B cell (primary cell): Measurements from ENCODE around the gene PRLHR. TPM values are rescaled to one million over a fixed set of nuclear protein-coding genes. Genes with fewer than 3 reads are reported as not detected.

Experiments
- ATAC-seq: fragments of 200-7000 bp; cut with Tn5 transposase; one replicate; pipeline ENCODE4 v1.10.0; 2021; ENCODE audit warnings: low read depth, mild to moderate bottlenecking, moderate number of reproducible peaks, moderate library complexity
- CTCF ChIA-PET: fragments of 350-600 bp; sonication (Branson Sonifier 250); formaldehyde crosslinking; loops from one replicate; lab custom pipeline; 2021; ENCODE audit warnings: antibody characterized with exemption, inconsistent platforms; lab: Charles Lee
- POLR2A ChIA-PET: fragments of 350-600 bp; sonication (Branson Sonifier 250); formaldehyde crosslinking; loops from one replicate; lab custom pipeline; 2021; ENCODE audit warnings: antibody characterized with exemption; lab: Charles Lee
- DNase-seq: peaks from one replicate; pipeline ENCODE4 v3.0.0; 2013
- H2AFZ ChIP-seq: 2 replicates; pipeline ENCODE4 v1.6.1; 2012; ENCODE audit warnings: mild to moderate bottlenecking, low read depth, low read length; ENCODE audit not compliant: insufficient read depth, poor library complexity, severe bottlenecking
- H3K27ac ChIP-seq, 2 donors: 1 replicate in 1 of 2; 2 replicates in 1 of 2; pipeline ENCODE4 v1.5.1; 2012 to 2013; ENCODE audit warnings: low read length in 2 of 2, mild to moderate bottlenecking in 2 of 2, moderate library complexity in 1 of 2
- H3K27me3 ChIP-seq, 4 experiments: fragments of 200-600 bp in 1 of 4; sonication (generic) in 1 of 4; replicated peaks in 1 of 4; 1 replicate in 2 of 4; 2 replicates in 2 of 4; pipeline versions ENCODE4 v1.6.1 to v1.7.0; 2013 to 2016; ENCODE audit warnings: low read length in 3 of 4, mild to moderate bottlenecking in 2 of 4, mixed read lengths in 1 of 4, moderate library complexity in 1 of 4; ENCODE audit not compliant: insufficient read depth in 4 of 4, control insufficient read depth in 3 of 4; ENCODE audit errors: control extremely low read depth in 1 of 4
- H3K36me3 ChIP-seq, 2 experiments: replicated peaks in 1 of 2; 1 replicate in 1 of 2; 2 replicates in 1 of 2; pipeline versions ENCODE4 v1.6.1 to v1.7.1; 2013; ENCODE audit warnings: low read length in 1 of 2; ENCODE audit not compliant: insufficient read depth in 2 of 2, control insufficient read depth in 1 of 2; ENCODE audit errors: control extremely low read depth in 1 of 2, extremely low read depth in 1 of 2
- H3K4me1 ChIP-seq, 2 donors: fragments of 200-600 bp in 1 of 2; sonication (generic) in 1 of 2; 1 replicate in 1 of 2; 2 replicates in 1 of 2; pipeline versions ENCODE4 v1.5.1 to v1.6.1; 2013 to 2017; ENCODE audit warnings: low read length in 2 of 2; ENCODE audit not compliant: control insufficient read depth in 2 of 2, insufficient read depth in 2 of 2
- H3K4me2 ChIP-seq: replicated peaks from 2 replicates; pipeline ENCODE3; 2012; ENCODE audit warnings: mild to moderate bottlenecking, low read depth, low read length; ENCODE audit not compliant: poor library complexity, severe bottlenecking
- H3K4me3 ChIP-seq, 5 experiments: fragments of 200-600 bp in 1 of 5; sonication (generic) in 1 of 5; 1 replicate in 3 of 5; 2 replicates in 2 of 5; pipeline versions ENCODE4 v1.5.1 to v1.7.0; 2011 to 2016; ENCODE audit warnings: low read length in 4 of 5, mild to moderate bottlenecking in 4 of 5, low read depth in 2 of 5, control low read depth in 1 of 5, moderate library complexity in 1 of 5; ENCODE audit not compliant: insufficient read depth in 1 of 5; ENCODE audit errors: control extremely low read depth in 1 of 5, extremely low read depth in 1 of 5
- H3K79me2 ChIP-seq: fragments of 200-600 bp; sonication (generic); one replicate; pipeline ENCODE4 v1.6.0; 2016; ENCODE audit warnings: low read length; ENCODE audit not compliant: control insufficient read depth, insufficient read depth
- H3K9ac ChIP-seq: fragments of 200-600 bp; sonication (generic); 2 replicates; pipeline ENCODE4 v1.6.1; 2017; ENCODE audit warnings: mild to moderate bottlenecking, low read length, moderate library complexity
- H3K9me3 ChIP-seq, 3 donors: one replicate each; pipeline versions ENCODE4 v1.6.1 to v1.7.1; 2013; ENCODE audit warnings: low read length in 2 of 3; ENCODE audit not compliant: control insufficient read depth in 2 of 3, insufficient read depth in 1 of 3; ENCODE audit errors: control extremely low read depth in 1 of 3
- H4K20me1 ChIP-seq: 2 replicates; pipeline ENCODE4 v1.6.0; 2012; ENCODE audit warnings: mild to moderate bottlenecking, low read length; ENCODE audit not compliant: insufficient read depth, control insufficient read depth, poor library complexity, severe bottlenecking
- H3K27ac Mint-ChIP-seq: one replicate; pipeline ENCODE4 v1.8.0; 2021; ENCODE audit warnings: mixed read lengths
- H3K27me3 Mint-ChIP-seq: one replicate; pipeline ENCODE4 v1.8.0; 2021; ENCODE audit warnings: mixed read lengths
- H3K4me1 Mint-ChIP-seq: one replicate; pipeline ENCODE4 v1.8.0; 2021; ENCODE audit warnings: mixed read lengths
- H3K4me3 Mint-ChIP-seq: one replicate; pipeline ENCODE4 v1.8.0; 2021; ENCODE audit warnings: mixed read lengths
- H3K9me3 Mint-ChIP-seq: one replicate; pipeline ENCODE4 v1.8.0; 2022; ENCODE audit warnings: mixed read lengths; ENCODE audit not compliant: insufficient read depth
- CTCF ChIP-seq: fragments of 200-600 bp; IDR thresholded peaks from one replicate; pipeline ENCODE4 v1.8.0; 2022; ENCODE audit warnings: antibody characterized with exemption, mild to moderate bottlenecking
- EZH2 ChIP-seq: IDR thresholded peaks from 2 replicates; pipeline ENCODE4 v1.6.1; 2012; ENCODE audit warnings: borderline replicate concordance, low read depth, mild to moderate bottlenecking, moderate library complexity, low read length; ENCODE audit not compliant: insufficient read depth, poor library complexity, severe bottlenecking
- WGBS: methylation state at CpG from one replicate; pipeline ENCODE4 v1.1.5; 2013; ENCODE audit warnings: missing lambda C conversion rate; ENCODE audit not compliant: insufficient coverage; 5-methylcytosine and 5-hydroxymethylcytosine counted together
- intact Hi-C: fragments of 100-400 bp; cut with micrococcal nuclease; formaldehyde crosslinking; loops from one replicate; pipeline ENCODE4 v1.10.0; 2022
- polyA plus RNA-seq: library from polyadenylated mRNA; depleted of rRNA; stranded (reverse); fragments of >200 nt; gene quantifications from 2 replicates; pipeline ENCODE4 v1.2.3, GENCODE V29; 2012
- total RNA-seq, 2 donors: library from RNA; stranded (reverse); fragments of 120-200 nt in 1 of 2; gene quantifications; 1 replicate in 1 of 2; 2 replicates in 1 of 2; pipeline versions ENCODE4 v1.2.3 to v1.2.4, GENCODE V29; 2013 to 2022

PRLHR gene
- total and polyA plus RNA-seq, 2 donors (not counting 1 experiment from before 2014, with no cell fraction given), result not detected

GRCh38 chr10:118564114-118564513 lies 31.3 kb downstream of the PRLHR start:
- Histone ChIP-seq H4K20me1 (no peaks in the 10 kb centered on the region), H3K27ac (no peak overlapping the region), H2AFZ (no peak overlapping the region), H3K9me3 (peaks cover 0 to 4% (median 0%) of the 10 kb centered on the region in 3 donors), H3K4me1 (no peaks in the 10 kb centered on the region), H3K4me3 (no peak overlapping the region), H3K36me3 (no peaks in the 10 kb centered on the region), H3K79me2 (no peaks in the 10 kb centered on the region), H3K9ac (no peak overlapping the region), H3K4me2 (no peak overlapping the region), H3K27me3 (no peaks in the 10 kb centered on the region)
- H3K9me3 Mint-ChIP-seq, result no peaks in the 10 kb centered on the region
- no peak overlapping the region for H3K27ac Mint-ChIP-seq
- WGBS, result 100% methylated on average over 1 of the region's 3 CpGs
- TF ChIP-seq EZH2 (no peak), CTCF (no peak)
- no peak for ATAC-seq
- peaks cover 20% of the 10 kb centered on the region for H3K27me3 Mint-ChIP-seq
- ChIA-PET CTCF (no interaction called here), POLR2A (no interaction called here)
- H3K4me3 Mint-ChIP-seq, result no peak overlapping the region
- intact Hi-C loops, result no loop called here
- no peak for DNase-seq
- H3K4me1 Mint-ChIP-seq, result no peaks in the 10 kb centered on the region

GRCh38 chr10:118563373-118563890 lies 32.0 kb downstream of the PRLHR start:
- ChIA-PET POLR2A (no interaction called here), CTCF (interaction anchor here (0.5 kb wide), 1 partner anchor 1662 kb away, joined by 3 read pairs; no protein-coding TSS in a partner anchor)
- intact Hi-C loops, result no loop called here
- no peaks in the 10 kb centered on the region for H3K9me3 Mint-ChIP-seq
- 86% methylated on average over 1 of the region's 3 CpGs for WGBS
- Histone ChIP-seq H3K4me1 (no peaks in the 10 kb centered on the region), H3K27ac (no peak overlapping the region), H3K36me3 (no peaks in the 10 kb centered on the region), H3K4me3 (no peak overlapping the region), H4K20me1 (no peaks in the 10 kb centered on the region), H2AFZ (no peak overlapping the region), H3K9ac (no peak overlapping the region), H3K27me3 (peaks cover 0 to 4% (median 0%) of the 10 kb centered on the region in 4 experiments), H3K9me3 (peaks cover 0 to 4% (median 0%) of the 10 kb centered on the region in 3 donors), H3K4me2 (no peak overlapping the region), H3K79me2 (no peaks in the 10 kb centered on the region)
- H3K27ac Mint-ChIP-seq, result no peak overlapping the region
- TF ChIP-seq CTCF, result no peak
- TF ChIP-seq EZH2, result no peak
- peaks cover 24% of the 10 kb centered on the region for H3K27me3 Mint-ChIP-seq
- DNase-seq (no peak), ATAC-seq (no peak)
- H3K4me1 Mint-ChIP-seq, result no peaks in the 10 kb centered on the region
- H3K4me3 Mint-ChIP-seq, result no peak overlapping the region
